Measurements from ENCODE around the gene CRTAP.
"Not testable (repeated sequence)": the region's sequence is repeated elsewhere in the genome, so short reads cannot be mapped to it uniquely, and the experiment has no call there.

The CRTAP gene

DNA sequence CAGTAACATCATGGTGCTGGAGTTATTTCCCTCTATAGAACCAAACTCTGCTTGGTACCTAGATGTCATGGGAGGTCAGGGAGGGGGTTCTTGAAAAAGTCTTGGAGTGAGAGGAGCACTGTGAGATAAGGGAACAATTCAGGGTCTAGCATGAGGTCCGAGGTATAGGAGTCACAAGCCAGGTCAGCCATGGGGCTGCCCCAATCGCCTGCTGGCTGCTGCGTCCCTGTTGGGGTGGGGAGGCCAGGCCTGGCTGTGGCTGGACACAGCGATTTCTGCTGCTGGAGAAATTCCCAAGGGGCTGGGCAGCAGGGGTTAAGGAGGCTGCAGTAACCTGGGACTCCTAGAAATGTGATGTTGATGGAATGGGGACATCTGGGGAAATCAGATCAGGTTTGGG lies 59.9 kb downstream of the CRTAP start:
- TF ChIP-seq, protein P1, sequence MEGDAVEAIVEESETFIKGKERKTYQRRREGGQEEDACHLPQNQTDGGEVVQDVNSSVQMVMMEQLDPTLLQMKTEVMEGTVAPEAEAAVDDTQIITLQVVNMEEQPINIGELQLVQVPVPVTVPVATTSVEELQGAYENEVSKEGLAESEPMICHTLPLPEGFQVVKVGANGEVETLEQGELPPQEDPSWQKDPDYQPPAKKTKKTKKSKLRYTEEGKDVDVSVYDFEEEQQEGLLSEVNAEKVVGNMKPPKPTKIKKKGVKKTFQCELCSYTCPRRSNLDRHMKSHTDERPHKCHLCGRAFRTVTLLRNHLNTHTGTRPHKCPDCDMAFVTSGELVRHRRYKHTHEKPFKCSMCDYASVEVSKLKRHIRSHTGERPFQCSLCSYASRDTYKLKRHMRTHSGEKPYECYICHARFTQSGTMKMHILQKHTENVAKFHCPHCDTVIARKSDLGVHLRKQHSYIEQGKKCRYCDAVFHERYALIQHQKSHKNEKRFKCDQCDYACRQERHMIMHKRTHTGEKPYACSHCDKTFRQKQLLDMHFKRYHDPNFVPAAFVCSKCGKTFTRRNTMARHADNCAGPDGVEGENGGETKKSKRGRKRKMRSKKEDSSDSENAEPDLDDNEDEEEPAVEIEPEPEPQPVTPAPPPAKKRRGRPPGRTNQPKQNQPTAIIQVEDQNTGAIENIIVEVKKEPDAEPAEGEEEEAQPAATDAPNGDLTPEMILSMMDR (IDR thresholded peaks at IDR 0.05; ENCODE audit: extremely low read depth, insufficient read depth, missing control alignments): no peak
- in situ Hi-C loops (cut with MboI; ENCODE audit: low pct_unique_long_range_greater_than_20kb, low sequenced_read_pairs, unreplicated experiment): no loop called here
- DNase-seq (ENCODE audit: low spot score): no peak

DNA sequence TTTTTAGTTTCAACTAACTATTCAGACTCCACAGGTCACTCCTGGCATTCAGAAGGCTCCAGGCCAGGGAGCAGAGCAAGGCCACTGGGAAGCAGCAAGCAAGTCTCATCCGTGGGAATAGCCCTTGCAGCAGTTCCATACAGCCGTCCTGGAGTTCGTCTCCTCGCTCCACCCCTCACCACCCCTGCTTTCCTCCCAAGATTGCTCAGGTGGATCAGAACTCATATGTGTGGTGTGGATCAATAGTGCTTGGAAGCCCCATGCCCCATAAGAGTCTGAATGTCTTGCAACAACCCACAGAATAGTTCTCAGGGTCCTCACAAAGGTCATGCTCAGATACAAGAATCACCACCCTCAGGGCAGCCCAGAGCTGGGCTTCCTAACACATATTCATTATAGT lies 60.3 kb downstream of the CRTAP start:
- TF ChIP-seq, protein P1 (IDR thresholded peaks at IDR 0.05; ENCODE audit: extremely low read depth, insufficient read depth, missing control alignments): no peak
- in situ Hi-C loops (cut with MboI; ENCODE audit: low pct_unique_long_range_greater_than_20kb, low sequenced_read_pairs, unreplicated experiment): no loop called here
- no peak for DNase-seq (ENCODE audit: low spot score)

- DNase-seq (ENCODE audit: low spot score): no peak
- in situ Hi-C loops (cut with MboI; ENCODE audit: low pct_unique_long_range_greater_than_20kb, low sequenced_read_pairs, unreplicated experiment): no loop called here
- TF ChIP-seq, protein P1 (IDR thresholded peaks at IDR 0.05; ENCODE audit: extremely low read depth, insufficient read depth, missing control alignments): no peak
Observed at GRCh38 chr3:33174711-33175414, 61.0 kb downstream of the CRTAP start.

GRCh38 chr3:33179132-33179531 lies 65.3 kb downstream of the CRTAP start:
- TF ChIP-seq, protein P1 (IDR thresholded peaks at IDR 0.05; ENCODE audit: extremely low read depth, insufficient read depth, missing control alignments): no peak
- DNase-seq (ENCODE audit: low spot score): no peak
- in situ Hi-C loops (cut with MboI; ENCODE audit: low pct_unique_long_range_greater_than_20kb, low sequenced_read_pairs, unreplicated experiment): no loop called here

DNA sequence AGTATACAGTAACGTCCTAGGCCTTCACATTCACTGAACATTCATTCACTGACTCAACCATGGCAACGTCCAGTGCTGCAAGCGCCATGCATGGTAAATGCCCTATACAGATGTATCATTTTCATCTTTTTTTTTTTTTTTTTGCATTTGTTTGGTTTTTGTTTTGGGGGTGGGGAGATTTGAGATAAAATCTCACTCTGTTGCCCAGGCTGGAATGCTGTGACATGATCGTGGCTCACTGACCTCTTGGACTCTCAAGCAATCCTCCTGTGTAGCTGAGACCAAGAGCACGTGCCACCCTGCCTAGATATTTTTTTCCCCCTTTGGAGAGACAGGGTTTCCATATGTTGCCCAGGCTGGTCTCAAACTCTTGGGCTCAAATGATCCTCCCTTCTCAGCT lies 67.4 kb downstream of the CRTAP start:
- in situ Hi-C loops (cut with MboI; ENCODE audit: low pct_unique_long_range_greater_than_20kb, low sequenced_read_pairs, unreplicated experiment): no loop called here
- TF ChIP-seq, protein P1 (IDR thresholded peaks at IDR 0.05; ENCODE audit: extremely low read depth, insufficient read depth, missing control alignments): no peak
- no peak for DNase-seq (ENCODE audit: low spot score)

DNA sequence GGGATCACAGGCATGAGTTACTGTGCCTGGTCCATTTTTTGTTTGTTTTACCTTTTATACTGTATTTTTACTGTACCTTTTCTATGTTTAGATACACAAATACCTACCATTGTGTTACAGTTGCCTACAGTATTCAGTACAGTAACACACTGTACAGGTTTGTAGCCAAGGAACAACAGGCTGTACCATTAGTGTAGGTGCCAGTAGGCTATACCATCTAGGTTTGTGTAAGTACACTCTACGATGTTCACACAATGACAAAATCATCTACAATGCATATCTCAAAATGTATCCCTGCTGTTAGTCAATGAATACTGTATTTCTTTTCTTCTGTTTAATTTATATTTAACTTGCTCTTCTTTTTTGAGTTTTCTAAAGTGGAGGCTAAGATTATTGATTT lies 67.8 kb downstream of the CRTAP start:
- in situ Hi-C loops (cut with MboI; ENCODE audit: low pct_unique_long_range_greater_than_20kb, low sequenced_read_pairs, unreplicated experiment); DNase-seq (ENCODE audit: low spot score): not testable (repeated sequence)

DNA sequence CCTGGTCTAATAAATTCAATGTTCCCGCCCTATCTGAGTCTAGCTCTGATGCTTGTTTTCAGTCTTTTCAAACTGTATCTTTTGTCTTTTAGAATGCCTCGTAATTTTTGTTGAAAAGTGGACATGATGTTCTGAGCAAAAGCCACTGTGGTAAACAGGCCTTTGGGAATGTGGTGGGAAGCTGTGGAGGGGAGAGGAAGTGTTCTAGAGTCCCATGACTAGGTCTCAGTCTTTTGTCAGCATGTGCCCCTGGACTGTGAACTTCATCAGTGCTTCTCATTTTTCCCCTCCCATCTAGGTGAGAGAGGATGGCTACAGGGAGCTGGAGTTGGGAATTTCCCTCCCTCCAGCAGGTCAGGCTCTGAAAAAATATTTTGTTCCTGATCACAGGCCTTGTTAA lies 71.0 kb downstream of the CRTAP start:
- TF ChIP-seq, protein P1 (IDR thresholded peaks at IDR 0.05; ENCODE audit: extremely low read depth, insufficient read depth, missing control alignments): no peak
- in situ Hi-C loops (cut with MboI; ENCODE audit: low pct_unique_long_range_greater_than_20kb, low sequenced_read_pairs, unreplicated experiment): no loop called here
- no peak for DNase-seq (ENCODE audit: low spot score)

All from GM13977 (cell line).